HepG2 (cell line): Measurements from ENCODE around the gene YAP1. TPM values are rescaled to one million over a fixed set of nuclear protein-coding genes. Genes with fewer than 3 reads are reported as not detected.

Experiments used
- CCAR2 ChIP-seq: fragments of 200-400 bp; formaldehyde crosslinking; optimal IDR thresholded peaks from 2 replicates; pipeline ENCODE3; 2018; ENCODE audit warnings: low read depth, mild to moderate bottlenecking, low read length, moderate library complexity
- HMG20B ChIP-seq: conservative IDR thresholded peaks from 2 replicates; pipeline ENCODE4 v1.6.1; 2016; ENCODE audit warnings: missing genetic modification reagents, missing compliant biosample characterization
- KDM6A ChIP-seq: IDR thresholded peaks from 2 replicates; pipeline ENCODE4 v1.6.1; 2016; ENCODE audit warnings: low read depth
- KLF13 ChIP-seq: sonication (generic); formaldehyde crosslinking; IDR thresholded peaks from 2 replicates; pipeline ENCODE4 v1.4.0; 2020; ENCODE audit warnings: mild to moderate bottlenecking, missing genetic modification reagents
- MEIS1 ChIP-seq: sonication (generic); formaldehyde crosslinking; IDR thresholded peaks from 2 replicates; pipeline ENCODE4 v1.9.0; 2021; ENCODE audit warnings: mild to moderate bottlenecking, missing genetic modification reagents, moderate library complexity, borderline replicate concordance
- MTF1 ChIP-seq: sonication (generic); formaldehyde crosslinking; IDR thresholded peaks from 2 replicates; pipeline ENCODE4 v1.5.0; 2020; ENCODE audit warnings: missing genetic modification reagents
- NFE2 ChIP-seq: sonication (generic); formaldehyde crosslinking; IDR thresholded peaks from 2 replicates; pipeline ENCODE4 v1.4.0; 2020; ENCODE audit warnings: missing genetic modification reagents
- NKX3-1 ChIP-seq: sonication (generic); formaldehyde crosslinking; IDR thresholded peaks from 2 replicates; pipeline ENCODE4 v1.5.0; 2020; ENCODE audit warnings: missing genetic modification reagents
- ONECUT2 ChIP-seq: sonication (generic); formaldehyde crosslinking; IDR thresholded peaks from 2 replicates; pipeline ENCODE4 v1.4.0; 2020; ENCODE audit warnings: missing genetic modification reagents
- PAF1 ChIP-seq: IDR thresholded peaks from 2 replicates; pipeline ENCODE4 v1.6.1; 2016; ENCODE audit warnings: missing genetic modification reagents, missing compliant biosample characterization
- RBFOX2 ChIP-seq: fragments of 200-400 bp; formaldehyde crosslinking; IDR thresholded peaks from 2 replicates; pipeline ENCODE4 v1.6.1; 2017; ENCODE audit warnings: low read depth, mild to moderate bottlenecking, low read length
- SAP130 ChIP-seq: IDR thresholded peaks from 2 replicates; pipeline ENCODE4 v1.6.1; 2016; ENCODE audit warnings: low read depth
- TEAD2 ChIP-seq: sonication (generic); formaldehyde crosslinking; IDR thresholded peaks from 2 replicates; pipeline ENCODE4 v1.9.0; 2021; ENCODE audit warnings: missing genetic modification reagents
- TFAP4 ChIP-seq: sonication (generic); IDR thresholded peaks from 2 replicates; pipeline ENCODE4 v1.6.1; 2016; ENCODE audit warnings: low read depth, borderline replicate concordance
- TOE1 ChIP-seq: sonication (generic); formaldehyde crosslinking; IDR thresholded peaks from 2 replicates; pipeline ENCODE4 v1.4.0; 2020; ENCODE audit warnings: mild to moderate bottlenecking, missing genetic modification reagents
- ZBTB7A ChIP-seq: sonication (generic); formaldehyde crosslinking; IDR thresholded peaks from 2 replicates; pipeline ENCODE4 v1.8.0; 2022; ENCODE audit warnings: mild to moderate bottlenecking, missing genetic modification reagents
- ZC3H4 ChIP-seq: sonication (generic); formaldehyde crosslinking; IDR thresholded peaks from 2 replicates; pipeline ENCODE4 v1.4.0; 2020; ENCODE audit warnings: missing genetic modification reagents, borderline replicate concordance
- ZNF3 ChIP-seq: IDR thresholded peaks from 2 replicates; pipeline ENCODE4 v1.7.0; 2017; ENCODE audit warnings: inconsistent platforms
- ZNF451 ChIP-seq: sonication (generic); formaldehyde crosslinking; IDR thresholded peaks from 2 replicates; pipeline ENCODE4 v1.5.0; 2020; ENCODE audit warnings: mild to moderate bottlenecking, missing genetic modification reagents
- ZNF816 ChIP-seq: sonication (generic); formaldehyde crosslinking; IDR thresholded peaks from 2 replicates; pipeline ENCODE4 v1.8.0; 2022; ENCODE audit warnings: missing genetic modification reagents, mild to moderate bottlenecking, borderline replicate concordance
- ZNF878 ChIP-seq: sonication (generic); formaldehyde crosslinking; IDR thresholded peaks from 2 replicates; pipeline ENCODE4 v1.8.1; 2023; ENCODE audit warnings: mild to moderate bottlenecking, missing genetic modification reagents, moderate library complexity
- polyA plus RNA-seq, 8 experiments: library from polyadenylated mRNA; depleted of rRNA in 3 of 8; stranded (reverse) in 7 of 8; unstranded in 1 of 8; fragments of >200 nt; fragmentation: Illumina TruSeq in 4 of 8; extraction: Trizol in 4 of 8; gene quantifications; 2 replicates each; pipeline versions ENCODE4 v1.2.1 to v1.2.3, GENCODE V29; 2011 to 2016; ENCODE audit warnings: low read depth in 4 of 8, missing spikeins in 1 of 8, mixed read lengths in 1 of 8; ENCODE audit not compliant: insufficient read depth in 1 of 8
- total RNA-seq, 5 experiments: library from RNA; depleted of rRNA; stranded (reverse); fragments of >200 nt; fragmentation: Illumina TruSeq; extraction: Trizol; gene quantifications; 2 replicates each; pipeline ENCODE4 v1.2.3, GENCODE V29; 2016; ENCODE audit warnings: low read depth in 1 of 5
- TF ChIP-seq, protein P1 (sequence below): sonication (generic); formaldehyde crosslinking; IDR thresholded peaks from 2 replicates; pipeline ENCODE4 v1.9.0; 2021; ENCODE audit warnings: missing genetic modification reagents, borderline replicate concordance
- TF ChIP-seq, protein P2 (sequence below): IDR thresholded peaks from 2 replicates; pipeline ENCODE4 v1.4.0; 2020; ENCODE audit warnings: mild to moderate bottlenecking, missing genetic modification reagents
- TF ChIP-seq, protein P3 (sequence below): sonication (generic); formaldehyde crosslinking; conservative IDR thresholded peaks from 2 replicates; pipeline ENCODE4 v1.8.0; 2022; ENCODE audit warnings: mild to moderate bottlenecking, moderate library complexity, missing genetic modification reagents

Gene YAP1
- total and polyA plus RNA-seq, 2 of the 13 experiments (the other 11 are each of a cell fraction or from before 2014, with no cell fraction given), result 59.5 to 91.0 TPM

GRCh38 chr11:102111011-102111786 lies 952 bp downstream of the YAP1 start (continued):
- no peak for TF ChIP-seq KLF13 (CRISPR knock-in tag)
- TF ChIP-seq ONECUT2, result no peak
- peak; percentile 35; the same call in 1 of the 2 replicates for TF ChIP-seq SAP130 (CRISPR knock-in tag)
- peak; percentile 37; the same call in 1 of the 2 replicates for TF ChIP-seq TFAP4
- TF ChIP-seq RBFOX2, result peak; percentile 90
- TF ChIP-seq, protein P1, sequence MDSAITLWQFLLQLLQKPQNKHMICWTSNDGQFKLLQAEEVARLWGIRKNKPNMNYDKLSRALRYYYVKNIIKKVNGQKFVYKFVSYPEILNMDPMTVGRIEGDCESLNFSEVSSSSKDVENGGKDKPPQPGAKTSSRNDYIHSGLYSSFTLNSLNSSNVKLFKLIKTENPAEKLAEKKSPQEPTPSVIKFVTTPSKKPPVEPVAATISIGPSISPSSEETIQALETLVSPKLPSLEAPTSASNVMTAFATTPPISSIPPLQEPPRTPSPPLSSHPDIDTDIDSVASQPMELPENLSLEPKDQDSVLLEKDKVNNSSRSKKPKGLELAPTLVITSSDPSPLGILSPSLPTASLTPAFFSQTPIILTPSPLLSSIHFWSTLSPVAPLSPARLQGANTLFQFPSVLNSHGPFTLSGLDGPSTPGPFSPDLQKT (CRISPR knock-in tag), result no peak
- TF ChIP-seq CCAR2, result no peak
- TF ChIP-seq TEAD2 (CRISPR knock-in tag), result no peak
- TF ChIP-seq KDM6A (CRISPR knock-in tag), result peak; percentile 58; the same call in 1 of the 2 replicates
- TF ChIP-seq ZNF878, result no peak
- no peak for TF ChIP-seq MTF1 (CRISPR knock-in tag)
- TF ChIP-seq ZNF451 (CRISPR knock-in tag), result no peak
- TF ChIP-seq, protein P2, sequence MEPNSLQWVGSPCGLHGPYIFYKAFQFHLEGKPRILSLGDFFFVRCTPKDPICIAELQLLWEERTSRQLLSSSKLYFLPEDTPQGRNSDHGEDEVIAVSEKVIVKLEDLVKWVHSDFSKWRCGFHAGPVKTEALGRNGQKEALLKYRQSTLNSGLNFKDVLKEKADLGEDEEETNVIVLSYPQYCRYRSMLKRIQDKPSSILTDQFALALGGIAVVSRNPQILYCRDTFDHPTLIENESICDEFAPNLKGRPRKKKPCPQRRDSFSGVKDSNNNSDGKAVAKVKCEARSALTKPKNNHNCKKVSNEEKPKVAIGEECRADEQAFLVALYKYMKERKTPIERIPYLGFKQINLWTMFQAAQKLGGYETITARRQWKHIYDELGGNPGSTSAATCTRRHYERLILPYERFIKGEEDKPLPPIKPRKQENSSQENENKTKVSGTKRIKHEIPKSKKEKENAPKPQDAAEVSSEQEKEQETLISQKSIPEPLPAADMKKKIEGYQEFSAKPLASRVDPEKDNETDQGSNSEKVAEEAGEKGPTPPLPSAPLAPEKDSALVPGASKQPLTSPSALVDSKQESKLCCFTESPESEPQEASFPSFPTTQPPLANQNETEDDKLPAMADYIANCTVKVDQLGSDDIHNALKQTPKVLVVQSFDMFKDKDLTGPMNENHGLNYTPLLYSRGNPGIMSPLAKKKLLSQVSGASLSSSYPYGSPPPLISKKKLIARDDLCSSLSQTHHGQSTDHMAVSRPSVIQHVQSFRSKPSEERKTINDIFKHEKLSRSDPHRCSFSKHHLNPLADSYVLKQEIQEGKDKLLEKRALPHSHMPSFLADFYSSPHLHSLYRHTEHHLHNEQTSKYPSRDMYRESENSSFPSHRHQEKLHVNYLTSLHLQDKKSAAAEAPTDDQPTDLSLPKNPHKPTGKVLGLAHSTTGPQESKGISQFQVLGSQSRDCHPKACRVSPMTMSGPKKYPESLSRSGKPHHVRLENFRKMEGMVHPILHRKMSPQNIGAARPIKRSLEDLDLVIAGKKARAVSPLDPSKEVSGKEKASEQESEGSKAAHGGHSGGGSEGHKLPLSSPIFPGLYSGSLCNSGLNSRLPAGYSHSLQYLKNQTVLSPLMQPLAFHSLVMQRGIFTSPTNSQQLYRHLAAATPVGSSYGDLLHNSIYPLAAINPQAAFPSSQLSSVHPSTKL (CRISPR knock-in tag), result peak; percentile 37
- no peak for TF ChIP-seq ZNF3 (CRISPR knock-in tag)
- no peak for TF ChIP-seq PAF1 (CRISPR knock-in tag)
- no peak for TF ChIP-seq NFE2 (CRISPR knock-in tag)
- no peak for TF ChIP-seq ZNF816 (CRISPR knock-in tag)
- 0 out of 2 replicates have a peak, but pooled peaks have one; percentile 18 for TF ChIP-seq HMG20B (CRISPR knock-in tag)
- no peak for TF ChIP-seq ZBTB7A (CRISPR knock-in tag)
- TF ChIP-seq TOE1 (CRISPR knock-in tag), result no peak
- peak; percentile 77; the same call in 1 of the 2 replicates for TF ChIP-seq MEIS1
- TF ChIP-seq NKX3-1 (CRISPR knock-in tag), result no peak
- TF ChIP-seq ZC3H4 (CRISPR knock-in tag), result no peak
- TF ChIP-seq, protein P3, sequence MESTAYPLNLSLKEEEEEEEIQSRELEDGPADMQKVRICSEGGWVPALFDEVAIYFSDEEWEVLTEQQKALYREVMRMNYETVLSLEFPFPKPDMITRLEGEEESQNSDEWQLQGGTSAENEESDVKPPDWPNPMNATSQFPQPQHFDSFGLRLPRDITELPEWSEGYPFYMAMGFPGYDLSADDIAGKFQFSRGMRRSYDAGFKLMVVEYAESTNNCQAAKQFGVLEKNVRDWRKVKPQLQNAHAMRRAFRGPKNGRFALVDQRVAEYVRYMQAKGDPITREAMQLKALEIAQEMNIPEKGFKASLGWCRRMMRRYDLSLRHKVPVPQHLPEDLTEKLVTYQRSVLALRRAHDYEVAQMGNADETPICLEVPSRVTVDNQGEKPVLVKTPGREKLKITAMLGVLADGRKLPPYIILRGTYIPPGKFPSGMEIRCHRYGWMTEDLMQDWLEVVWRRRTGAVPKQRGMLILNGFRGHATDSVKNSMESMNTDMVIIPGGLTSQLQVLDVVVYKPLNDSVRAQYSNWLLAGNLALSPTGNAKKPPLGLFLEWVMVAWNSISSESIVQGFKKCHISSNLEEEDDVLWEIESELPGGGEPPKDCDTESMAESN (CRISPR knock-in tag), result peak; percentile 77; the same call in 1 of the 2 replicates
